NCI-H774 (cell line): ENCODE data around the gene SLC25A42.
"Not testable (repeated sequence)": the region's sequence is repeated elsewhere in the genome, so short reads cannot be mapped to it uniquely, and the experiment has no call there.

Experiments used
- DNase-seq: peaks from one replicate; lab custom pipeline; 2025; lab: John Stamatoyannopoulos, UW

SLC25A42 gene

GRCh38 chr19:19135713-19136112 lies 71.9 kb downstream of the SLC25A42 start:
- DNase-seq: not testable (repeated sequence)

DNA sequence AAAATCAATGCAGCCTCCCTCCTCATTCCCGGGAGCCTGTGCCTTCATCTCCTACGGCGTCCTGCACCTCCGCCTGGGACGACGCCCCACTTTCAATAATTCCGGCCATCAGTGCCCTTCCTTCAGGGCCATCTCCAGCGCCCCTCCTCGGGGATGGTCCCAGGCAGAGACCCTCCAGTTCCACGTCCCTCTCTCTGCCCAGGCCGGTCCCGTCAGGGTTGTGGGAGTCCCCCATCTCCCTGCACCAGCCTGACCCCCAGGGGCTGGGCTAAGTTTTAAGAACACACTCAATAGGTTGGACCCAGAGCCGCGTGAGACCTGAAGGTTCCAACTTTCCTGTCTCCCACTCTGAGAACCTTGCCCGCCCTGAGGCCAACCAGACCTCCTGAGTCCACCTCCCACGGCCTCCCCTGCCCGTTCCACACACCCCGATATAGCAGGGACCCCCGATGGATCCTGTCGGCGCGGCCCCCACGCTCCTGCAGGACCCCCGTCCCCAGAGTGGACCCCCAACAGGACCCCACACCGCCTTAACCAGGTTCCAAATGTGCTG lies 73.8 kb downstream of the SLC25A42 start:
- no peak for DNase-seq

DNA sequence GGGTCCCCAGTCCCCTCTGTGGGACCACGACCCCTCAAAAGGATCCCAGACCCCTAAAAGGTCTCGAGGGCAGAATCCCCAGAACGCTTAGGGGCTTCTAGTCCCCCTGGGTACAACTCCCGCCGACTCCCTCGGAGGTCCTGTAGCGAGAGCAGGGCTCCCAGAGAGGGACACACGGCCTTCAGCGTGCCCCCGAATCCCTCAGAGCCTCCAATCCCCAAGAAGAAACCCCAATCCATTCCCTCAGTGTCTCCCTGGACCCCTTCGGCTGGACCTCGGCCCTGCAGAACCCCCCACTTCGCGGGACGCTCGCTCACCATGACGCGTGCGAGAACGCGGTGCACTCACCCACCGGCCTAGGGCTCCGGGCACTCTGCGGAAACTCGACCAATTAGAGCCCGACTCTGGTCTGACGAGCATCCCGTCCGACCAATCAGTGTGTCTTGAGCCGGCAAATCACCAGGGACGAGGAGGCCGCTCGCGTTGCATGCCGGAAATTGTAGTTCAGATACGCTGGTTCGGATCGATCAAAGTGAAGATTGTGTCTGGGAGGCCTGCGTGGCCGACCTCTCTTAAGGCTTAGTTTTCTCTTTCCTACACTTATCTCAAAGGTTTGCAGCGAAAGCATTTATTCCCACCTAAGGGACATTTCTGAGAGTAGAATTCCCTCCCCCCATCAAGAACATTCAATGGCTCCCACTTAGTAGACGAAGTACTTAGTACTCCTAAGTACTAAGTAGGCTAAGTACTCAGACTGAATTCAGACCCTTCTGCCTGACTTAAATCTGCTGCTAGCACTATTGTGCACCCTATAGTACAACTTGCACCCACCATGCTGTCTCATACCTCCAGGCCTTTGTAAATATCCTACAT lies 74.6 kb downstream of the SLC25A42 start, which contains the start of gene TMEM161A:
TMEM161A (minus strand) TSS at position 370 of the 873 bp plus-strand sequence; CDS start at position 320, 50 bp downstream.
- peak; percentile 95 for DNase-seq

DNA sequence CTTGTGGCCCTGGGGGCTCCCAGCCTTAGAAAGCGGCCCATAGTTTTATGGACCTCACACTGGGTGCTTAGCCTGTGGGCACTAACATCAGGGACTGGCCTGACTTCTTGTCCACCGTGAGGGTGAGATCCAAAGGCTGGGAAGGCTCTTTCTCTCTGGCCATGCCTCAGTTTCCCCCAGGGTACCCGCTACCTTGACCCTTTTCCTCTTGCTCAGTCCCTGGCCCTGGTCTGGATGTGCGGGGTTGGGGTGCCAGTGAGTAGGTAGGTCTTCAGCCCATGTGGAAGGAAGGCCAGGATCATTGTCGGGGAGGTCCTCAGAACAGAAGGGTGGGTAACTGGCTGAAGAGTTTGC lies 76.1 kb downstream of the SLC25A42 start:
- DNase-seq: no peak

GRCh38 chr19:19140476-19140875 lies 76.7 kb downstream of the SLC25A42 start:
- DNase-seq: no peak

GRCh38 chr19:19142347-19142746 lies 78.6 kb downstream of the SLC25A42 start:
- DNase-seq: no peak

DNA sequence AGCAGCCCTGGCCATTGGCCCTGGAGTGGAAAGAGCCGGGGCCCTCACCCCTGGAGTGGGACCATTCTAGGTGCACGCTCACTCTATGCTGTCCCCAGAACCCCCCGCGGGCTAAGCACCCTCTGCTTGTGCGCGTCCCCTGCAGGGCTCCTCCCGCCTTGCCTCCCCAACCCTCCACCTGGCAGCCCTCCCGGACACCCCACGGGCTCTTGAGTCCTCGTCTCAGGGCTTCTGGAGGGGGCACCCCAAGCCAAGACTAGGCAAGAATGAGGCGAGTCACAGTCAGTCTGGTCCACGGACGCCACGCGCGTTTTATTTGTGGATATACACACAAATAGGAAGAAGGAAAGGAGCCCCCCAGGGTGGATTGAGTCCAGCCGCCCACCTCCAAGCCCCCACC lies 81.5 kb downstream of the SLC25A42 start:
- DNase-seq: no peak

GRCh38 chr19:19145684-19146608 lies 82.2 kb downstream of the SLC25A42 start:
- peak; percentile 2 for DNase-seq

GRCh38 chr19:19146865-19147264 lies 83.1 kb downstream of the SLC25A42 start:
- DNase-seq: no peak

DNA sequence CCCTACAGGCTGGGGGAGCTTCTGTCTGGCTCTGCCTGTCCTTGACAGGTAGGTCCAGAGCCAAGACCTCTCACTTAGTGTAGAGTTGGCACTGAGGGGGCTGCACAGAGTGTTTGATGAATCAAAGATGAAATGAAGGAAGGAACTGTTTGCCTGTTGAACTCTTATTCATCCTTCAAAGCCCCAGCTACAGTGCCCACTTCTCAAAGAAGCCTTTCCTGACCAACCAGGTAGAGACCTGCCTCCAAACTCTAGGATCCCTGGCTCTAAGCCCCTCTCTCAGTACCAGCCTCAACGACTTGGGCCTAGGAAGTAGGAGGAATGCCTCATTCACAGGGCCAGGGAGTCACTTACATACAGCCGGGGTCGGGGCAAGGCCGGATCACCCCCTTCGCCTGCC lies 83.5 kb downstream of the SLC25A42 start:
- no peak for DNase-seq

- not testable (repeated sequence) for DNase-seq
Measured at GRCh38 chr19:19148504-19148903, 84.7 kb downstream of the SLC25A42 start.

DNA sequence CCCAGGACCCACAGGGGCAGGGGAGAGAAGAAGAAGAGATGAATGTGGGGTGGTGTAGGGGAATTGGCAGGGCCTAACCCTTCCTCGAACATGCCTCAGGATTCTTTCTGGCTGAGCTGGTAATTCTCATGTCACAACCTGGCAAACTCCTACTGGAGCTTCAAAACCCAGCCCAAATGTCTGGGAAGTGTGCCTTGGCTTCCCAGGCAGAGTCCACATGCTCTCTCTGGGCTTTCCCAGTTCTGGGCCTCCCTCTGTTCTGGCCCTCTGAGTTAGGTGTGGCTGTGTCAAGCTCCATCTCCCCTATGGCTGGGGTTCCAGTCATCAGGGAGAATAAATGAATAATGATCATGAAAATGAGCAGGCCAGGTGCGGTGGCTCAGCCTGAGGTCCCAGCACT lies 85.6 kb downstream of the SLC25A42 start:
- DNase-seq: no peak

DNA sequence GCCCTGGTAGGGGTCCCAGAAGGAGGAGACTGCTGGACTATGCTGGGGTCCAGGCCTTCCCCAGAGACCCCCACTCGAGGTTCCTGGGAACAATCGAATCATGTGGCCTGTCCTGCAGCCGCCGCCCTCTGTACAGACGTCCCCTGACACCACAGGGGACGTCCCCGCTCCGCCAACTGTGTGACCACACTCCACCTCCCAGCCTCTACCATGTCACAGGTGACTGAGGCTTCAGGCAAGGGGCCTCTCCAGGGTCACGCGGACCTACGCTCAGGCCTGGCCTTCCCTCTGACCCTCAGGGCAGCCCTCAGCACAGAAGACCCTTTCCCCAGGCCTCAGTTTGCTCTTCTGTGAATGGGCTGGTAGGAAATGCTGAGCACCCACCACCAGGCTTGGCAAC lies 87.6 kb downstream of the SLC25A42 start:
- DNase-seq: no peak

DNA sequence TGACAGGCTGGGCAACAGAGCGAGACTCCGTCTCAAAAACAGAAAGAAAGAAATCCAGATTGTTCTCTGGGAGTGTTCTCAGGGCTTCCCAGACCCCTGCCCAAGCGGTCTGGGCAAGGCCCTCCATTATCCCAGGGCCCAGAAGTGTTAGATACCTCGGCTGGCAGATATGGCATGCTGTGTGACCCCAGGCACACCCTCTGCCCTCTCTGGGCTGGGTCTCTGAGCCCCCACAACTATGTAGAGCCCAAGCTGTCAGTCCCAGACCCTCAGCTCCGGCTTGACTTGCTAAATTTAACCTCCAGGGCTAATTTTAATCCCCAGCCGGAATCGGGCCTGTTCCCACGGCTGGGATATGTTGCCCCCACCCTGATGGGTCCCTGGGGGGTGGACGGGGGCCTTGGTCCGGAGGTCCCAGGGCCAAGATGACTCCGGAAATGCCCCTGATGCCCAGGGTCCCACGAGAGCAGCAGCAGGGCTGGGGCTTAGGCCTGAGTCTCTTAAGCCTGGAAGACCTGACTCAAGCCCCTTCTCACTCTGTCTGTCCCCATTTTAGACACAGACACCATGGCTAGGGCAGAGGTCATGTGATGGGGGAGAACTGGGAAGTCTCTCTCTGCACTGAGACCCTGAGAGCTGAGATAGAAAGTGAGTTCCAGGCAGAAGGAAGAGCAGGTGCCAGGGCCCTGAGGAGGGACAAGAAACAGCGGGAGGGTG lies 89.0 kb downstream of the SLC25A42 start:
- no peak for DNase-seq

DNA sequence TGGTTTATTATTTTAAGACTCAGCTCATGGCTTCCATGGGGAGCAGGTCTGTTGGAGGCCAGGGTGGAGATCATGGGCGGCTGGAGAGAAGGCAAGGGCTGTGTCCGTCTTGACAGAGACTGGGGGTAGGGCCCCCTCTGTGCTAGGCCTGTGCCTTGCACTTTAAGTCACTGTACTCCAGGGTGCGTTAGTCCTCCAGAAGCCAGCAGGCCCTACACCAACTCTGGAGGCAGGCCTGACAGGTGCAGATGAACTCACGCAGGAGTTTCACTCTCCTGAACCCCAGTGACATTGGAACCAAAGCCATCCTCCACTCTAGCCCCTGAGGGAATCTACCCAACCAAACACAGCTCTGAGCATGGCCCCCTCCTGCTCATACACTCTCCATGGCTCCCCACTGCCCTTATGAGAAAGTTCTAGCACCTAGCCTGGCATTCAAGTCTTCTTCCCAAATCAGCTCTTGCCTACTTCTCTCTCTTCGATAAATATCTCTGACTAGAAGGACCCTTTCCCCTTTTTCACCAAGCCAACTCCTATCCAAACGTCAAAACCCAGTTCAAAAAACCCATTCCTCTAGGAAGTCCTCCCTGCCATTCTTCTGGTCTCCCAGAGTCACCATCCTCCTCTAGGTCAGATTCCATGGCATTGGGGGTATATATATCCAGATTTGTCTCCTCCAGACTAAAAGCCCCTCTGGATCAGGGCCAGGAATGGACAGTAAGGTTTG lies 91.1 kb downstream of the SLC25A42 start:
- no peak for DNase-seq

DNA sequence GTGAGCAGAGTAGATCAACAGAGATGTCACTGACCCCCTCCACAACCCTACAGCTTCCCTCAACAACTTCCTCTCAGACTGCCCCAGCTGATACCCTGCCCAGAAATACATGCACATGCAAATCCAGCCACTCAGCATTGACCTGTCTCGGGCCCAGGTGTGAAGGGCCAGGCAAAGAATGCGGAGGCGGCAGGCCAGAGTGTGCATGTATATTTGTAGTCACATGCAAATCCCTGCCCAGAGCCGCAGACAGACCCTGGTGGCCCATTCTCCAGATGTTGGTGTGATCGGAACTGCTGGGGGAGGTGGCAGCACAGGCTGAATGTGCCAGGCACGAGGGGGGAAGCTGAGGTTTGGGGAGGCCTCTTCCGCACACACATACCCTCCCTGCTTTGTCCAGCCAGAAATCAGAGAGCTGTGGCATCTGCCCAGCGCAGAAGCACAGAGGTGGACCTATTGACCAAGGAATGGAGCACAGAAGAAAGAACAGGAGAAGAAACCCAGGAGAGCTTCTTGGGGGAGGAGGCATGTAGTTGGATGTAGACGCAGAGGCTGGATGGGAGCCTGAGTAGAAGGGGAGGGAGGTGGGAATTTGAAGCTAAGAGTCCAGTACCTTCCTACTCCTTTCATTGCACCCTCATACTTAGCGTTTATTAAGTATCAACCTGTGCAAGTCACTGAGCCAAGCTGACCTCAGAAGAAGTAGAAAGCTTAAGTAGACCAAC lies 91.9 kb downstream of the SLC25A42 start:
- no peak for DNase-seq

DNA sequence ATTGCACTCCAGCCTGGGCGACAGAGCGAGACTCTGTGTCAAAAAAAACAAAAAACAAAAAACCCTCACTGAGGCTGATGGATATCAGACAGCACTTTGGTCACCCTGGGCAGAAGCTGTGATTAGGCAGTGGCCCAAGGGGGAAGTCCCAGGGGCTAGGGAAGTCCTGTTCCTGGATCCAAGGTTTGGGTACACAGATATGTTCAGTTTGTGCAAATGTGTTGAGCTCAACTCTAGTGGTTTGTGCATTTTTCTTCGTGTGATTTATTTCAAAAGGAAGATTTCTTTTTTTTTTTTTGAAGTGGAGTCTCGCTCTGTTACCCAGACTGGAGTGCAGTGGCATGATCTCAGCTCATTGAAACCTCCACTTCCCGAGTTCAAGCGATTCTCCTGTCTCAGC lies 94.0 kb downstream of the SLC25A42 start:
- DNase-seq: no peak

- no peak for DNase-seq
Measured at GRCh38 chr19:19159534-19159933, 95.7 kb downstream of the SLC25A42 start.

- DNase-seq: no peak
Measured at GRCh38 chr19:19160461-19161035, 96.8 kb downstream of the SLC25A42 start.

- DNase-seq: no peak
Measured at GRCh38 chr19:19162495-19162894, 98.7 kb downstream of the SLC25A42 start.
